ENCODE data around the gene L3MBTL2. TPM values are rescaled to one million over a fixed set of nuclear protein-coding genes. Genes with fewer than 3 reads are reported as not detected.
A peak's percentile ranks its signal among the peaks of the same experiment; 100 is the strongest.

The L3MBTL2 gene
- total and polyA plus RNA-seq, 2 of the 13 experiments (the other 11 are each of a cell fraction or from before 2014, with no cell fraction given): 13.8 to 33.7 TPM

- TF ChIP-seq GMEB1 (CRISPR knock-in tag; IDR thresholded peaks at IDR 0.05; ENCODE audit: borderline replicate concordance) (peak; percentile 52; the same call in 1 of the 2 replicates), RFX1 (IDR thresholded peaks at IDR 0.05) (no peak), FUBP1 (CRISPR knock-in tag; IDR thresholded peaks at IDR 0.05; ENCODE audit: borderline replicate concordance) (no peak), PTBP1 (IDR thresholded peaks at IDR 0.05; ENCODE audit: low read depth, low read length, poor library complexity, severe bottlenecking) (no peak), ARHGAP35 (CRISPR knock-in tag; IDR thresholded peaks at IDR 0.05; ENCODE audit: borderline replicate concordance) (no peak), DNMT3B (CRISPR knock-in tag; conservative IDR thresholded peaks at IDR 0.05) (no peak), ZNF646 (CRISPR knock-in tag; IDR thresholded peaks at IDR 0.05) (no peak), GMEB2 (CRISPR knock-in tag; IDR thresholded peaks at IDR 0.05; ENCODE audit: low read depth) (no peak), NR1H2 (CRISPR knock-in tag; IDR thresholded peaks at IDR 0.05; ENCODE audit: borderline replicate concordance, low read depth) (no peak), RBM22 (optimal IDR thresholded peaks at IDR 0.05; ENCODE audit: low read length) (no peak), NRL (CRISPR knock-in tag; IDR thresholded peaks at IDR 0.05; ENCODE audit: borderline replicate concordance) (0 out of 2 replicates have a peak, but pooled peaks have one; percentile 27), ZNF670 (CRISPR knock-in tag; IDR thresholded peaks at IDR 0.05; ENCODE audit: borderline replicate concordance) (no peak), TFAP4 (IDR thresholded peaks at IDR 0.05; ENCODE audit: borderline replicate concordance, low read depth) (no peak)
These were observed 7.8 kb upstream of the L3MBTL2 start (continued) for GRCh38 chr22:41197038-41197972.
